ENCODE data around the gene MYO7B.

GRCh38 chr2:127582863-127583861 lies 47.7 kb downstream of the MYO7B start:
- TF ChIP-seq CTCF (IDR thresholded peaks at IDR 0.05) = no peak
- no peak for TF ChIP-seq POLR2A (IDR thresholded peaks at IDR 0.05)
- no peak for TF ChIP-seq POLR2AphosphoS5 (IDR thresholded peaks at IDR 0.05)
- TF ChIP-seq EP300 (IDR thresholded peaks at IDR 0.05) = no peak

Data from stomach (tissue), 4 donors.